Fibroblast of lung (primary cell): ENCODE data around the gene LRRC49. TPM values are rescaled to one million over a fixed set of nuclear protein-coding genes. Genes with fewer than 3 reads are reported as not detected.

ENCODE experiments used
- DNase-seq, 2 donors: peaks; one replicate each; pipeline versions ENCODE4 v3.0.0 to v3.0.0-alpha.2; 2010; ENCODE audit warnings: low read depth in 2 of 2
- H2AFZ ChIP-seq: 2 replicates; pipeline ENCODE4 v1.5.1; 2012; ENCODE audit warnings: low read length, control low read depth, inconsistent platforms
- H3K27ac ChIP-seq: 2 replicates; pipeline ENCODE4 v1.5.1; 2011; ENCODE audit warnings: low read length, control low read depth; ENCODE audit not compliant: insufficient read depth
- H3K27me3 ChIP-seq: 2 replicates; pipeline ENCODE4 v1.5.1; 2011; ENCODE audit warnings: mild to moderate bottlenecking, low read length; ENCODE audit not compliant: control insufficient read depth, insufficient read depth
- H3K36me3 ChIP-seq: 2 replicates; pipeline ENCODE4 v1.5.1; 2011; ENCODE audit warnings: low read length; ENCODE audit not compliant: control insufficient read depth, insufficient read depth
- H3K4me1 ChIP-seq: 2 replicates; pipeline ENCODE4 v1.5.1; 2011; ENCODE audit warnings: low read length; ENCODE audit not compliant: control insufficient read depth, insufficient read depth; ENCODE audit errors: extremely low read depth
- H3K4me2 ChIP-seq: 2 replicates; pipeline ENCODE4 v1.5.1; 2011; ENCODE audit warnings: low read length, control low read depth; ENCODE audit not compliant: insufficient read depth; ENCODE audit errors: extremely low read depth
- H3K4me3 ChIP-seq, 4 experiments: fragments of 200-600 bp in 1 of 4; sonication (generic) in 1 of 4; replicated peaks in 1 of 4; 2 replicates each; pipeline ENCODE4 v1.5.1; 2011 to 2016; ENCODE audit warnings: low read length in 4 of 4, low read depth in 3 of 4, mild to moderate bottlenecking in 3 of 4, control low read depth in 2 of 4, inconsistent platforms in 1 of 4, mixed read lengths in 1 of 4; ENCODE audit not compliant: insufficient read depth in 1 of 4; ENCODE audit errors: control extremely low read depth in 1 of 4
- H3K79me2 ChIP-seq: 2 replicates; pipeline ENCODE4 v1.5.1; 2012; ENCODE audit warnings: mild to moderate bottlenecking, low read length, inconsistent platforms; ENCODE audit not compliant: control insufficient read depth, insufficient read depth
- H3K9ac ChIP-seq: 2 replicates; pipeline ENCODE4 v1.5.1; 2011; ENCODE audit warnings: mild to moderate bottlenecking, low read length, control low read depth; ENCODE audit not compliant: insufficient read depth
- H3K9me3 ChIP-seq: 2 replicates; pipeline ENCODE4 v1.5.1; 2012; ENCODE audit warnings: low read depth, low read length; ENCODE audit not compliant: control insufficient read depth, insufficient read depth
- H4K20me1 ChIP-seq: 2 replicates; pipeline ENCODE4 v1.5.1; 2011; ENCODE audit warnings: low read length; ENCODE audit not compliant: control insufficient read depth, insufficient read depth; ENCODE audit errors: extremely low read depth
- CTCF ChIP-seq, 2 donors: IDR thresholded peaks in 1 of 2; conservative IDR thresholded peaks in 1 of 2; 1 replicate in 1 of 2; 2 replicates in 1 of 2; pipeline ENCODE4 v1.5.1; 2011 to 2012; ENCODE audit warnings: low read length in 2 of 2, control low read depth in 1 of 2, inconsistent platforms in 1 of 2, low read depth in 1 of 2, mild to moderate bottlenecking in 1 of 2
- EZH2 ChIP-seq: IDR thresholded peaks from 2 replicates; pipeline ENCODE4 v1.5.1; 2012; ENCODE audit warnings: low read length, control low read depth, mild to moderate bottlenecking; ENCODE audit errors: missing control alignments
- polyA plus RNA-seq, 2 donors: library from polyadenylated mRNA; depleted of rRNA in 1 of 2; stranded (reverse) in 1 of 2; unstranded in 1 of 2; fragments of >200 nt; gene quantifications; 2 replicates each; pipeline ENCODE4 v1.2.1, GENCODE V29; 2011 to 2012; ENCODE audit warnings: missing spikeins in 1 of 2
- total RNA-seq: library from RNA; depleted of rRNA; stranded (reverse); fragments of >200 nt; gene quantifications from 2 replicates; pipeline ENCODE4 v1.2.1, GENCODE V29; 2014

Gene LRRC49
- total and polyA plus RNA-seq, 2 donors (not counting 1 experiment from before 2014, with no cell fraction given) = 10.0 to 31.5 TPM

GRCh38 chr15:71055461-71055860 lies 162.8 kb downstream of the LRRC49 start:
- H2AFZ ChIP-seq = no peak overlapping the region
- peaks cover 25% of the 10 kb centered on the region for H3K4me1 ChIP-seq
- H3K4me3 ChIP-seq = no peak overlapping the region
- no peaks in the 10 kb centered on the region for H3K9me3 ChIP-seq
- no peak overlapping the region for H3K9ac ChIP-seq
- no peaks in the 10 kb centered on the region for H3K27me3 ChIP-seq
- TF ChIP-seq EZH2 (no peak), CTCF (conservative IDR thresholded peaks at IDR 0.05 in 1 of 2, IDR thresholded peaks at IDR 0.05 in 1 of 2; ENCODE audit: low read depth in 1 of 2, low read length in 2 of 2) (no peak)
- no peaks in the 10 kb centered on the region for H4K20me1 ChIP-seq
- H3K4me2 ChIP-seq = no peak overlapping the region
- no peaks in the 10 kb centered on the region for H3K36me3 ChIP-seq
- no peaks in the 10 kb centered on the region for H3K79me2 ChIP-seq
- H3K27ac ChIP-seq = peak overlapping the region; percentile 38
- peak; percentile 61 to 67 for DNase-seq

GRCh38 chr15:71056111-71056510 lies 163.5 kb downstream of the LRRC49 start:
- Histone ChIP-seq H3K27ac (no peak overlapping the region), H2AFZ (no peak overlapping the region), H3K4me2 (no peak overlapping the region), H4K20me1 (no peaks in the 10 kb centered on the region), H3K79me2 (no peaks in the 10 kb centered on the region), H3K4me1 (peaks cover 24% of the 10 kb centered on the region), H3K36me3 (no peaks in the 10 kb centered on the region), H3K9ac (no peak overlapping the region), H3K27me3 (no peaks in the 10 kb centered on the region), H3K4me3 (no peak overlapping the region), H3K9me3 (no peaks in the 10 kb centered on the region)
- TF ChIP-seq CTCF (conservative IDR thresholded peaks at IDR 0.05 in 1 of 2, IDR thresholded peaks at IDR 0.05 in 1 of 2; ENCODE audit: low read depth in 1 of 2, low read length in 2 of 2) (no peak), EZH2 (no peak)
- DNase-seq = no peak

- H3K9me3 ChIP-seq = no peaks in the 10 kb centered on the region
- H3K4me3 ChIP-seq = no peak overlapping the region
- no peak overlapping the region for H3K27ac ChIP-seq
- no peak overlapping the region for H3K4me2 ChIP-seq
- H3K9ac ChIP-seq = no peak overlapping the region
- H3K79me2 ChIP-seq = no peaks in the 10 kb centered on the region
- H3K4me1 ChIP-seq = peaks cover 14% of the 10 kb centered on the region
- TF ChIP-seq EZH2 = no peak
- no peak for TF ChIP-seq CTCF (conservative IDR thresholded peaks at IDR 0.05 in 1 of 2, IDR thresholded peaks at IDR 0.05 in 1 of 2; ENCODE audit: low read depth in 1 of 2, low read length in 2 of 2)
- DNase-seq = no peak
- H3K36me3 ChIP-seq = no peaks in the 10 kb centered on the region
- H3K27me3 ChIP-seq = no peaks in the 10 kb centered on the region
- no peaks in the 10 kb centered on the region for H4K20me1 ChIP-seq
- H2AFZ ChIP-seq = no peak overlapping the region
Observed at GRCh38 chr15:71057143-71057542, 164.5 kb downstream of the LRRC49 start.
